ENCODE measurements around the gene CDH4.

Gene CDH4

DNA sequence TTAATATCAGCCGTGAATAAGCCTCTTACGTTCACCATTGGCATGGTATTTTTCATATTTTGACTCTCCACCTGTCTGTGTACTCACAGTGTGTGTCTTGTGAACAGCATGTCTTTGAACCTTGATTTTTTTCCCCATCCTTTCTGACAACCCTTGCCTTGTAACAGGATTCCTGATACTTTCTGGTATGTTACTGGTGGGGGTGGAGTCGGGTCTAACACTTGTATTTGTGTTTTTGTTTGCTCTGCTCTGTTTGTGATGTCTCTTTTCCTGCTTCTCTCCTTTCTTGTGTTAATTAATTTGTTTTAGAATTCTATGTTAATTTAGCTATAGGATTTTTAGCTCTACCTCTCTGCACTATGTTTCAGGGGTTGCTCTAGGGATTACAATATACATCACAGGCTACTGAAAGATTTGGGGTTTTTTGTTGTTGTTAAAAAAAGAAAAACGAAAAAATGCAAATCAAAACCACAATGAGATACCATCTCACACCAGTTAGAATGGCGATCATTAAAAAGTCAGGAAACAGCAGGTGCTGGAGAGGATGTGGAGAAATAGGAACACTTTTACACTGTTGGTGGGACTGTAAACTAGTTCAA is 245.1 kb downstream of the CDH4 start:
- no peak overlapping the region for H3K9ac ChIP-seq (ENCODE audit: low read depth, low read length)
- H3K4me1 ChIP-seq (ENCODE audit: insufficient read depth, low read length), result peaks cover 15% of the 10 kb centered on the region
- ATAC-seq (ENCODE audit: insufficient read depth, low read depth), result peak; percentile 44; the same call in 1 of the 3 replicates
- H3K9me3 ChIP-seq (ENCODE audit: insufficient read depth, low read length, severe bottlenecking), result no peaks in the 10 kb centered on the region
- H3K36me3 ChIP-seq (ENCODE audit: insufficient read depth, low read length), result no peaks in the 10 kb centered on the region
- H3K27me3 ChIP-seq (ENCODE audit: insufficient read depth, low read length, poor library complexity), result no peaks in the 10 kb centered on the region
- no peak overlapping the region for H3K4me2 ChIP-seq (ENCODE audit: insufficient read depth, low read length)
- H3K79me2 ChIP-seq (ENCODE audit: insufficient read depth, low read length), result no peaks in the 10 kb centered on the region
- DNase-seq, result no peak
- H3K4me3 ChIP-seq (ENCODE audit: low read depth in 1 of 2, low read length in 2 of 2), result no peak overlapping the region
- TF ChIP-seq CTCF (IDR thresholded peaks at IDR 0.05; ENCODE audit: borderline replicate concordance, extremely low read depth, low read length, poor library complexity, severe bottlenecking) (no peak), EZH2 (IDR thresholded peaks at IDR 0.05; ENCODE audit: borderline replicate concordance, low read depth, low read length, severe bottlenecking) (no peak)
- no peak overlapping the region for H2AFZ ChIP-seq (ENCODE audit: low read depth, low read length)
- no peaks in the 10 kb centered on the region for H4K20me1 ChIP-seq (ENCODE audit: insufficient read depth, low read length)
- H3K27ac ChIP-seq (ENCODE audit: low read length), result peak overlapping the region; percentile 37

DNA sequence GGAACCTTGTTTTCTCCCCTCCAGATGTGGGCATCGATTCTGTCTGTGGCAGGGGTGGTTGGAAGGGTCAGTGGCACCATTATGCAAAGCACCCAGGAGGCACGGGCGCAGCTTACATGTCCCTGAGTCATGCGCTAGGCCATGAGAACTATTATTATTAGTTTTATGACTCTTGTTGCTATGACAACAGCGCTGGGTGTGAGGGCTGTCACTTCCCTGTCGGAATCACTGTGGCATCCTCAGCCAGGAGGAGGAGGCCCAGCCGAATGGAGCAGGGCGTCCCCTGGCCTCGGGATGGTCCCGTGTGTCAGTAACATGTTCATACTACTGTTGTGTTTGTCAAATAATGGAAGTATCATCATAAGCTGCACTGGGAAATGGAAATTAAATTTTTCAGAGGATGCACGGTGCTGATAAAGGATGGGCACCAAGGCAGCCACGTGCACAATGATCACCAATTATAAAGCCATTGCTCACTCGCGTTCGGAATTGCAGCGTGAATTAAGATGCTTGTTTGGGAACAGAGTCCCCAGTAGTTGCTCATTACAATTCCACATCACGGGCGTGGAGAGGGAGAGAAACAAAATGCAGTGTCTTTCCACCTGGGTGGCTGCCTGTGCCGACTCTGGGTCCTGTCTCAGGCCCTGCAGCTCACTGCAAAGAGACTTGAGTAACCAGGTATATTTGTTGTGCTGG is 247.9 kb downstream of the CDH4 start:
- no peaks in the 10 kb centered on the region for H3K27me3 ChIP-seq (ENCODE audit: insufficient read depth, low read length, poor library complexity)
- no peaks in the 10 kb centered on the region for H4K20me1 ChIP-seq (ENCODE audit: insufficient read depth, low read length)
- TF ChIP-seq CTCF (IDR thresholded peaks at IDR 0.05; ENCODE audit: borderline replicate concordance, extremely low read depth, low read length, poor library complexity, severe bottlenecking) (no peak), EZH2 (IDR thresholded peaks at IDR 0.05; ENCODE audit: borderline replicate concordance, low read depth, low read length, severe bottlenecking) (no peak)
- H3K4me3 ChIP-seq (ENCODE audit: low read depth in 1 of 2, low read length in 2 of 2), result no peak overlapping the region
- ATAC-seq (ENCODE audit: insufficient read depth, low read depth) (no peak), DNase-seq (no peak)
- H3K9ac ChIP-seq (ENCODE audit: low read depth, low read length), result no peak overlapping the region
- no peaks in the 10 kb centered on the region for H3K79me2 ChIP-seq (ENCODE audit: insufficient read depth, low read length)
- no peak overlapping the region for H3K27ac ChIP-seq (ENCODE audit: low read length)
- H2AFZ ChIP-seq (ENCODE audit: low read depth, low read length), result no peak overlapping the region
- H3K4me1 ChIP-seq (ENCODE audit: insufficient read depth, low read length), result peaks cover 15% of the 10 kb centered on the region
- no peak overlapping the region for H3K4me2 ChIP-seq (ENCODE audit: insufficient read depth, low read length)
- no peaks in the 10 kb centered on the region for H3K36me3 ChIP-seq (ENCODE audit: insufficient read depth, low read length)
- H3K9me3 ChIP-seq (ENCODE audit: insufficient read depth, low read length, severe bottlenecking), result no peaks in the 10 kb centered on the region

- no peaks in the 10 kb centered on the region for H3K27me3 ChIP-seq (ENCODE audit: insufficient read depth, low read length, poor library complexity)
- H3K79me2 ChIP-seq (ENCODE audit: insufficient read depth, low read length), result no peaks in the 10 kb centered on the region
- no peak overlapping the region for H3K4me2 ChIP-seq (ENCODE audit: insufficient read depth, low read length)
- no peak for ATAC-seq (ENCODE audit: insufficient read depth, low read depth)
- TF ChIP-seq CTCF (IDR thresholded peaks at IDR 0.05; ENCODE audit: borderline replicate concordance, extremely low read depth, low read length, poor library complexity, severe bottlenecking) (no peak), EZH2 (IDR thresholded peaks at IDR 0.05; ENCODE audit: borderline replicate concordance, low read depth, low read length, severe bottlenecking) (no peak)
- no peak for DNase-seq
- H3K4me1 ChIP-seq (ENCODE audit: insufficient read depth, low read length), result peaks cover 15% of the 10 kb centered on the region
- H2AFZ ChIP-seq (ENCODE audit: low read depth, low read length), result no peak overlapping the region
- no peak overlapping the region for H3K4me3 ChIP-seq (ENCODE audit: low read depth in 1 of 2, low read length in 2 of 2)
- no peaks in the 10 kb centered on the region for H3K36me3 ChIP-seq (ENCODE audit: insufficient read depth, low read length)
- no peaks in the 10 kb centered on the region for H3K9me3 ChIP-seq (ENCODE audit: insufficient read depth, low read length, severe bottlenecking)
- H4K20me1 ChIP-seq (ENCODE audit: insufficient read depth, low read length), result no peaks in the 10 kb centered on the region
- no peak overlapping the region for H3K9ac ChIP-seq (ENCODE audit: low read depth, low read length)
- no peak overlapping the region for H3K27ac ChIP-seq (ENCODE audit: low read length)
Measured at GRCh38 chr20:61500791-61501321, 248.8 kb downstream of the CDH4 start.
